Smooth muscle cell of trachea (primary cell): ENCODE results near the gene FKBP11. TPM values are rescaled to one million over a fixed set of nuclear protein-coding genes. Genes with fewer than 3 reads are reported as not detected.

Experiments
- total RNA-seq: library from RNA; depleted of rRNA; stranded (reverse); fragments of >200 nt; gene quantifications from 2 replicates; pipeline ENCODE4 v1.2.1, GENCODE V29; 2014

FKBP11 gene
- 10.5 and 18.7 TPM in 2 replicates for total RNA-seq

GRCh38 chr12:48925304-48926011 lies at the start of gene FKBP11:
Gene FKBP11 (minus strand): TSS chr12:48925492. CDS start chr12:48925428, 64 bp downstream.

GRCh38 chr12:48957141-48958048 lies 32.1 kb upstream of the FKBP11 start, which contains the start of gene ARF3:
Gene ARF3 (minus strand): TSS chr12:48957487. CDS start chr12:48941095, 16,392 bp downstream.

Other genes with a start within 250 kb of the FKBP11 start
- gene KANSL2, start 243.3 kb downstream of the FKBP11 start, total RNA-seq: 45.1 and 50.1 TPM in 2 replicates
- gene CCNT1, start 208.8 kb downstream of the FKBP11 start, total RNA-seq: 20.7 and 26.3 TPM in 2 replicates
- gene ADCY6, start 136.4 kb downstream of the FKBP11 start, total RNA-seq: 44.5 and 72.6 TPM in 2 replicates
- gene CACNB3, start 107.0 kb downstream of the FKBP11 start, total RNA-seq: 41.6 and 62.4 TPM in 2 replicates
- 77.6 and 78.5 TPM in 2 replicates for gene DDX23, start 73.3 kb downstream of the FKBP11 start, total RNA-seq
- under 0.01 and 0.33 TPM in 2 replicates for gene RND1, start 59.6 kb downstream of the FKBP11 start, total RNA-seq
- gene ARF3, start 32.0 kb upstream of the FKBP11 start, total RNA-seq: 37.1 and 45.2 TPM in 2 replicates
- 0.83 TPM in 1 of 2 replicates, not detected in the other for gene WNT10B, start 46.2 kb upstream of the FKBP11 start, total RNA-seq
- gene WNT1, start 52.8 kb upstream of the FKBP11 start, total RNA-seq: not detected in 2 replicates
- gene DDN, start 73.9 kb upstream of the FKBP11 start, total RNA-seq: 0.15 and 0.17 TPM in 2 replicates
- 87.3 and 92.3 TPM in 2 replicates for gene PRKAG1, start 93.3 kb upstream of the FKBP11 start, total RNA-seq
- gene KMT2D, start 135.3 kb upstream of the FKBP11 start, total RNA-seq: 35.7 and 51.5 TPM in 2 replicates
- 0.15 TPM in 1 of 2 replicates, not detected in the other for gene RHEBL1, start 144.5 kb upstream of the FKBP11 start, total RNA-seq
- under 0.01 and 0.17 TPM in 2 replicates for gene DHH, start 169.3 kb upstream of the FKBP11 start, total RNA-seq
- 53.2 and 88.0 TPM in 2 replicates for gene LMBR1L, start 185.4 kb upstream of the FKBP11 start, total RNA-seq
- 1,870 and 4,279 TPM in 2 replicates for gene TUBA1B, start 205.9 kb upstream of the FKBP11 start, total RNA-seq